ENCODE results near the gene LARGE2. TPM values are rescaled to one million over a fixed set of nuclear protein-coding genes. Genes with fewer than 3 reads are reported as not detected.

Gene LARGE2
- total RNA-seq, 1 experiment from 2014 or later, result 67.6 TPM

GRCh38 chr11:45948356-45948755 is 25.9 kb downstream of the LARGE2 start:
- Histone ChIP-seq H2AFZ (ENCODE audit: low read depth, low read length, poor library complexity, severe bottlenecking) (no peak overlapping the region), H3K79me2 (ENCODE audit: insufficient read depth, low read length) (no peaks in the 10 kb centered on the region), H3K4me1 (ENCODE audit: control insufficient read depth in 1 of 2, insufficient read depth in 2 of 2, low read length in 2 of 2) (no peaks in the 10 kb centered on the region), H3K4me2 (ENCODE audit: low read length) (no peak overlapping the region), H3K9me3 (ENCODE audit: control insufficient read depth in 1 of 2, insufficient read depth in 1 of 2, low read depth in 1 of 2, low read length in 2 of 2) (no peaks in the 10 kb centered on the region), H3K36me3 (ENCODE audit: control insufficient read depth in 1 of 2, insufficient read depth in 2 of 2, low read length in 2 of 2) (0 out of 4 replicates have a peak, but pooled peaks cover 3% of the 10 kb centered on the region in 2 experiments), H3K9me2 (ENCODE audit: insufficient read depth) (no peaks in the 10 kb centered on the region), H3K4me3 (replicated peaks in 1 of 2; ENCODE audit: low read depth in 1 of 2, low read length in 2 of 2) (no peak overlapping the region), H3K9ac (ENCODE audit: low read length) (no peak overlapping the region), H3K27me3 (ENCODE audit: insufficient read depth, low read length) (no peaks in the 10 kb centered on the region), H3K27ac (ENCODE audit: low read depth, low read length) (no peak overlapping the region), H4K20me1 (ENCODE audit: insufficient read depth) (no peaks in the 10 kb centered on the region)
- POLR2A ChIA-PET, result no interaction called here
- RAD21 ChIA-PET (ENCODE audit: low non-redundant PET in 1 of 2, low total read pairs in 2 of 2, uncharacterized antibody in 2 of 2, unreplicated experiment in 2 of 2), result no interaction called here
- DNase-seq (ENCODE audit: low read depth, low spot score) (no peak), ATAC-seq (no peak)
- no TSS peak for BruUV-seq (replicated peaks)
- CTCF ChIA-PET, result no interaction called here
- TF ChIP-seq CTCF (IDR thresholded peaks at IDR 0.05 in 2 of 3, conservative IDR thresholded peaks at IDR 0.05 in 1 of 3; ENCODE audit: borderline replicate concordance in 1 of 3, insufficient read depth in 1 of 3, low read depth in 2 of 3, low read length in 2 of 3) (no peak), POLR2AphosphoS5 (IDR thresholded peaks at IDR 0.05; ENCODE audit: low read depth, low read length) (no peak), JUND (IDR thresholded peaks at IDR 0.05) (no peak)
- intact Hi-C loops (cut with micrococcal nuclease), result no loop called here

GRCh38 chr11:45949992-45950407 is 27.5 kb downstream of the LARGE2 start:
- H3K9ac ChIP-seq (ENCODE audit: low read length), result no peak overlapping the region
- POLR2A ChIA-PET, result no interaction called here
- H3K4me3 ChIP-seq (replicated peaks in 1 of 2; ENCODE audit: low read depth in 1 of 2, low read length in 2 of 2), result no peak overlapping the region
- H3K79me2 ChIP-seq (ENCODE audit: insufficient read depth, low read length), result no peaks in the 10 kb centered on the region
- H3K27ac ChIP-seq (ENCODE audit: low read depth, low read length), result no peak overlapping the region
- H3K4me2 ChIP-seq (ENCODE audit: low read length), result no peak overlapping the region
- 0 out of 4 replicates have a peak, but pooled peaks cover 3% of the 10 kb centered on the region in 2 experiments for H3K36me3 ChIP-seq (ENCODE audit: control insufficient read depth in 1 of 2, insufficient read depth in 2 of 2, low read length in 2 of 2)
- BruUV-seq (replicated peaks), result no TSS peak
- H2AFZ ChIP-seq (ENCODE audit: low read depth, low read length, poor library complexity, severe bottlenecking), result no peak overlapping the region
- H3K4me1 ChIP-seq (ENCODE audit: control insufficient read depth in 1 of 2, insufficient read depth in 2 of 2, low read length in 2 of 2), result no peaks in the 10 kb centered on the region
- H3K9me3 ChIP-seq (ENCODE audit: control insufficient read depth in 1 of 2, insufficient read depth in 1 of 2, low read depth in 1 of 2, low read length in 2 of 2), result no peaks in the 10 kb centered on the region
- intact Hi-C loops (cut with micrococcal nuclease), result no loop called here
- no peak for DNase-seq (ENCODE audit: low read depth, low spot score)
- CTCF ChIA-PET, result no interaction called here
- no peaks in the 10 kb centered on the region for H3K9me2 ChIP-seq (ENCODE audit: insufficient read depth)
- no peak for ATAC-seq
- TF ChIP-seq CTCF (IDR thresholded peaks at IDR 0.05 in 2 of 3, conservative IDR thresholded peaks at IDR 0.05 in 1 of 3; ENCODE audit: borderline replicate concordance in 1 of 3, insufficient read depth in 1 of 3, low read depth in 2 of 3, low read length in 2 of 3), result no peak
- RAD21 ChIA-PET (ENCODE audit: low non-redundant PET in 1 of 2, low total read pairs in 2 of 2, uncharacterized antibody in 2 of 2, unreplicated experiment in 2 of 2), result no interaction called here
- no peaks in the 10 kb centered on the region for H4K20me1 ChIP-seq (ENCODE audit: insufficient read depth)
- H3K27me3 ChIP-seq (ENCODE audit: insufficient read depth, low read length), result no peaks in the 10 kb centered on the region

Measured in HCT116 (cell line).